Liver (tissue), 2 donors: Measurements from ENCODE around the gene AGPAT3.

Source experiments
- TF ChIP-seq, protein P1 (sequence below): fragments of 150-350 bp; IDR thresholded peaks from 2 replicates; pipeline ENCODE4 v1.5.1; 2017; ENCODE audit warnings: improper control_type of control experiment, low read depth, low read length; ENCODE audit not compliant: missing input control
- TF ChIP-seq, protein P2 (sequence below): IDR thresholded peaks from 2 replicates; pipeline ENCODE4 v1.6.1; 2016; ENCODE audit warnings: antibody characterized with exemption, mild to moderate bottlenecking
- donor health status: healthy.

GRCh38 chr21:43826623-43826974 lies 38.4 kb upstream of the AGPAT3 start:
- TF ChIP-seq, protein P1, sequence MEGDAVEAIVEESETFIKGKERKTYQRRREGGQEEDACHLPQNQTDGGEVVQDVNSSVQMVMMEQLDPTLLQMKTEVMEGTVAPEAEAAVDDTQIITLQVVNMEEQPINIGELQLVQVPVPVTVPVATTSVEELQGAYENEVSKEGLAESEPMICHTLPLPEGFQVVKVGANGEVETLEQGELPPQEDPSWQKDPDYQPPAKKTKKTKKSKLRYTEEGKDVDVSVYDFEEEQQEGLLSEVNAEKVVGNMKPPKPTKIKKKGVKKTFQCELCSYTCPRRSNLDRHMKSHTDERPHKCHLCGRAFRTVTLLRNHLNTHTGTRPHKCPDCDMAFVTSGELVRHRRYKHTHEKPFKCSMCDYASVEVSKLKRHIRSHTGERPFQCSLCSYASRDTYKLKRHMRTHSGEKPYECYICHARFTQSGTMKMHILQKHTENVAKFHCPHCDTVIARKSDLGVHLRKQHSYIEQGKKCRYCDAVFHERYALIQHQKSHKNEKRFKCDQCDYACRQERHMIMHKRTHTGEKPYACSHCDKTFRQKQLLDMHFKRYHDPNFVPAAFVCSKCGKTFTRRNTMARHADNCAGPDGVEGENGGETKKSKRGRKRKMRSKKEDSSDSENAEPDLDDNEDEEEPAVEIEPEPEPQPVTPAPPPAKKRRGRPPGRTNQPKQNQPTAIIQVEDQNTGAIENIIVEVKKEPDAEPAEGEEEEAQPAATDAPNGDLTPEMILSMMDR = no peak
- TF ChIP-seq, protein P2, sequence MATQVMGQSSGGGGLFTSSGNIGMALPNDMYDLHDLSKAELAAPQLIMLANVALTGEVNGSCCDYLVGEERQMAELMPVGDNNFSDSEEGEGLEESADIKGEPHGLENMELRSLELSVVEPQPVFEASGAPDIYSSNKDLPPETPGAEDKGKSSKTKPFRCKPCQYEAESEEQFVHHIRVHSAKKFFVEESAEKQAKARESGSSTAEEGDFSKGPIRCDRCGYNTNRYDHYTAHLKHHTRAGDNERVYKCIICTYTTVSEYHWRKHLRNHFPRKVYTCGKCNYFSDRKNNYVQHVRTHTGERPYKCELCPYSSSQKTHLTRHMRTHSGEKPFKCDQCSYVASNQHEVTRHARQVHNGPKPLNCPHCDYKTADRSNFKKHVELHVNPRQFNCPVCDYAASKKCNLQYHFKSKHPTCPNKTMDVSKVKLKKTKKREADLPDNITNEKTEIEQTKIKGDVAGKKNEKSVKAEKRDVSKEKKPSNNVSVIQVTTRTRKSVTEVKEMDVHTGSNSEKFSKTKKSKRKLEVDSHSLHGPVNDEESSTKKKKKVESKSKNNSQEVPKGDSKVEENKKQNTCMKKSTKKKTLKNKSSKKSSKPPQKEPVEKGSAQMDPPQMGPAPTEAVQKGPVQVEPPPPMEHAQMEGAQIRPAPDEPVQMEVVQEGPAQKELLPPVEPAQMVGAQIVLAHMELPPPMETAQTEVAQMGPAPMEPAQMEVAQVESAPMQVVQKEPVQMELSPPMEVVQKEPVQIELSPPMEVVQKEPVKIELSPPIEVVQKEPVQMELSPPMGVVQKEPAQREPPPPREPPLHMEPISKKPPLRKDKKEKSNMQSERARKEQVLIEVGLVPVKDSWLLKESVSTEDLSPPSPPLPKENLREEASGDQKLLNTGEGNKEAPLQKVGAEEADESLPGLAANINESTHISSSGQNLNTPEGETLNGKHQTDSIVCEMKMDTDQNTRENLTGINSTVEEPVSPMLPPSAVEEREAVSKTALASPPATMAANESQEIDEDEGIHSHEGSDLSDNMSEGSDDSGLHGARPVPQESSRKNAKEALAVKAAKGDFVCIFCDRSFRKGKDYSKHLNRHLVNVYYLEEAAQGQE = no peak
